IMR-90 (cell line): Measurements from ENCODE around the gene GAPDH. TPM values are rescaled to one million over a fixed set of nuclear protein-coding genes. Genes with fewer than 3 reads are reported as not detected.

Experiments
- ATAC-seq: fragments of 200-7000 bp; cut with Tn5 transposase; 2 replicates; pipeline ENCODE4 v1.9.1; 2020; ENCODE audit warnings: low read depth, mild to moderate bottlenecking, moderate library complexity
- BruUV-seq: library from RNA; stranded (reverse); fragments of 400-500 nt; replicated peaks from 2 replicates; lab custom pipeline; 2021; lab: Mats Ljungman, UMichigan
- CTCF ChIA-PET: fragments of 300-600 bp; formaldehyde crosslinking; extraction: SDS; loops from one replicate; lab custom pipeline; 2021; ENCODE audit warnings: antibody characterized with exemption; lab: Yijun Ruan, JAX
- POLR2A ChIA-PET: fragments of 300-600 bp; sonication (Branson Sonifier 250); formaldehyde crosslinking; loops from one replicate; lab custom pipeline; 2022; ENCODE audit warnings: antibody characterized with exemption; ENCODE audit not compliant: unreplicated experiment; lab: Charles Lee
- DNase-seq: peaks from one replicate; pipeline ENCODE4 v3.0.0; 2013
- H2AFZ ChIP-seq: replicated peaks from 2 replicates; pipeline ENCODE3; 2013; ENCODE audit warnings: low read length, mild to moderate bottlenecking; ENCODE audit not compliant: poor library complexity
- H2AK5ac ChIP-seq: 2 replicates; pipeline ENCODE4 v1.6.1; 2013; ENCODE audit warnings: low read depth, low read length, inconsistent platforms
- H2AK9ac ChIP-seq: replicated peaks from 2 replicates; pipeline ENCODE3; 2013; ENCODE audit warnings: mild to moderate bottlenecking, low read depth, low read length, moderate library complexity; ENCODE audit not compliant: poor library complexity
- H2BK120ac ChIP-seq: 2 replicates; pipeline ENCODE4 v1.6.1; 2013; ENCODE audit warnings: low read depth, low read length, inconsistent platforms
- H2BK15ac ChIP-seq: 3 replicates; pipeline ENCODE4 v1.6.1; 2013; ENCODE audit warnings: low read depth, low read length, inconsistent platforms
- H2BK20ac ChIP-seq: 2 replicates; pipeline ENCODE4 v1.6.1; 2013; ENCODE audit warnings: low read depth, mild to moderate bottlenecking, inconsistent platforms, low read length, moderate library complexity
- H2BK5ac ChIP-seq: 2 replicates; pipeline ENCODE4 v1.6.1; 2013; ENCODE audit warnings: mild to moderate bottlenecking, low read depth, low read length, inconsistent platforms; ENCODE audit not compliant: poor library complexity, severe bottlenecking
- H3K14ac ChIP-seq: replicated peaks from 2 replicates; pipeline ENCODE4 v1.6.1; 2013; ENCODE audit warnings: low read depth, low read length, inconsistent platforms
- H3K18ac ChIP-seq: 2 replicates; pipeline ENCODE4 v1.6.1; 2013; ENCODE audit warnings: low read depth, low read length, control low read depth
- H3K23ac ChIP-seq: 2 replicates; pipeline ENCODE4 v1.6.1; 2013; ENCODE audit warnings: low read depth, low read length, inconsistent platforms
- H3K27ac ChIP-seq: 2 replicates; pipeline ENCODE4 v1.5.1; 2013; ENCODE audit warnings: mild to moderate bottlenecking, control low read depth, low read length; ENCODE audit not compliant: insufficient read depth
- H3K27me3 ChIP-seq: 2 replicates; pipeline ENCODE4 v1.6.1; 2013; ENCODE audit warnings: low read length; ENCODE audit not compliant: control insufficient read depth, insufficient read depth
- H3K36me3 ChIP-seq: 2 replicates; pipeline ENCODE4 v1.6.1; 2013; ENCODE audit warnings: low read length, mixed read lengths; ENCODE audit not compliant: control insufficient read depth, insufficient read depth
- H3K4ac ChIP-seq: 2 replicates; pipeline ENCODE4 v1.6.1; 2013; ENCODE audit warnings: low read depth, low read length, inconsistent platforms
- H3K4me1 ChIP-seq: 2 replicates; pipeline ENCODE4 v1.6.1; 2013; ENCODE audit warnings: low read length, mixed read lengths; ENCODE audit not compliant: control insufficient read depth, insufficient read depth
- H3K4me2 ChIP-seq: 2 replicates; pipeline ENCODE4 v1.6.1; 2013; ENCODE audit warnings: low read depth, mild to moderate bottlenecking, control low read depth, low read length, moderate library complexity
- H3K4me3 ChIP-seq: 2 replicates; pipeline ENCODE4 v1.5.1; 2013; ENCODE audit warnings: low read depth, mild to moderate bottlenecking, control low read depth, low read length, moderate library complexity; ENCODE audit not compliant: insufficient read depth
- H3K56ac ChIP-seq: 2 replicates; pipeline ENCODE4 v1.6.1; 2013; ENCODE audit warnings: low read length, inconsistent platforms; ENCODE audit not compliant: insufficient read depth; ENCODE audit errors: extremely low read depth
- H3K79me1 ChIP-seq, 2 experiments: 2 replicates each; pipeline ENCODE4 v1.6.1; 2013; ENCODE audit warnings: low read length in 2 of 2, inconsistent platforms in 1 of 2, low read depth in 1 of 2
- H3K9ac ChIP-seq: 2 replicates; pipeline ENCODE4 v1.6.1; 2013; ENCODE audit warnings: low read depth, low read length, control low read depth
- H3K9me1 ChIP-seq: 2 replicates; pipeline ENCODE4 v1.6.1; 2013; ENCODE audit warnings: low read length, inconsistent platforms; ENCODE audit not compliant: insufficient read depth
- H3K9me3 ChIP-seq: 2 replicates; pipeline ENCODE4 v1.6.1; 2013; ENCODE audit warnings: low read length; ENCODE audit not compliant: control insufficient read depth, insufficient read depth
- H4K20me1 ChIP-seq: 2 replicates; pipeline ENCODE4 v1.6.1; 2013; ENCODE audit warnings: low read length, inconsistent platforms; ENCODE audit not compliant: insufficient read depth
- H4K5ac ChIP-seq: 2 replicates; pipeline ENCODE4 v1.6.1; 2013; ENCODE audit warnings: mild to moderate bottlenecking, low read depth, low read length, control low read depth
- H4K8ac ChIP-seq, 2 experiments: 2 replicates each; pipeline ENCODE4 v1.6.1; 2013; ENCODE audit warnings: low read depth in 2 of 2, low read length in 2 of 2, control low read depth in 1 of 2, inconsistent platforms in 1 of 2
- H4K91ac ChIP-seq: 2 replicates; pipeline ENCODE4 v1.6.1; 2013; ENCODE audit warnings: low read depth, low read length, inconsistent platforms; ENCODE audit not compliant: insufficient read depth
- BHLHE40 ChIP-seq: fragments of 150-350 bp; IDR thresholded peaks from 2 replicates; pipeline ENCODE4 v1.6.1; 2016; ENCODE audit warnings: mild to moderate bottlenecking, low read depth, low read length
- CEBPB ChIP-seq: IDR thresholded peaks from 2 replicates; pipeline ENCODE4 v1.6.1; 2012; ENCODE audit warnings: low read depth, low read length, improper control_type of control experiment
- FOS ChIP-seq: fragments of 150-350 bp; IDR thresholded peaks from 2 replicates; pipeline ENCODE4 v1.6.1; 2016; ENCODE audit warnings: low read depth, low read length
- MAFK ChIP-seq: IDR thresholded peaks from 2 replicates; pipeline ENCODE4 v1.6.1; 2012; ENCODE audit warnings: low read depth, low read length, improper control_type of control experiment
- MXI1 ChIP-seq: IDR thresholded peaks from 2 replicates; pipeline ENCODE4 v1.6.1; 2012; ENCODE audit warnings: low read depth, mild to moderate bottlenecking, low read length, moderate library complexity, borderline replicate concordance
- NFE2L2 ChIP-seq: fragments of 150-350 bp; IDR thresholded peaks from 2 replicates; pipeline ENCODE4 v1.6.1; 2016; ENCODE audit warnings: low read depth, mild to moderate bottlenecking, low read length
- POLR2A ChIP-seq: IDR thresholded peaks from 2 replicates; pipeline ENCODE4 v1.6.1; 2012; ENCODE audit warnings: mild to moderate bottlenecking, low read depth, low read length
- RAD21 ChIP-seq: IDR thresholded peaks from 2 replicates; pipeline ENCODE4 v1.6.1; 2012; ENCODE audit warnings: low read length, improper control_type of control experiment
- RCOR1 ChIP-seq: IDR thresholded peaks from 2 replicates; pipeline ENCODE4 v1.6.1; 2012; ENCODE audit warnings: mild to moderate bottlenecking, low read length, improper control_type of control experiment; ENCODE audit not compliant: insufficient replicate concordance
- RFX5 ChIP-seq: IDR thresholded peaks from 2 replicates; pipeline ENCODE4 v1.8.0; 2012; ENCODE audit warnings: low read depth, mild to moderate bottlenecking, low read length, moderate library complexity
- SMC3 ChIP-seq: fragments of 150-350 bp; IDR thresholded peaks from 2 replicates; pipeline ENCODE4 v1.6.1; 2016; ENCODE audit warnings: low read depth, mild to moderate bottlenecking, antibody characterized with exemption, low read length, moderate library complexity
- WGBS, 2 experiments: methylation state at CpG; one replicate each; pipeline versions ENCODE4 v1.1.5 to v1.1.7; 2013; ENCODE audit warnings: missing lambda C conversion rate in 2 of 2; ENCODE audit not compliant: insufficient read length in 1 of 2; ENCODE audit errors: extremely low coverage in 2 of 2; 5-methylcytosine and 5-hydroxymethylcytosine counted together
- dilution Hi-C: fragments of 300-500 bp; cut with HindIII; formaldehyde crosslinking; loops from one replicate; pipeline ENCODE4 v1.14.3; 2018; ENCODE audit warnings: low sequenced_read_pairs; ENCODE audit not compliant: unreplicated experiment
- in situ Hi-C: fragments of 300-500 bp; cut with MboI; formaldehyde crosslinking; loops from 3 replicates; pipeline ENCODE4 v1.14.3; 2019; ENCODE audit warnings: low sequenced_read_pairs, inconsistent platforms, mixed read lengths
- intact Hi-C: fragments of 100-400 bp; cut with micrococcal nuclease; formaldehyde crosslinking; loops from 2 replicates; pipeline ENCODE4 v1.10.0; 2022
- polyA plus RNA-seq, 3 experiments: library from polyadenylated mRNA; depleted of rRNA; stranded (reverse); fragments of >200 nt; gene quantifications; 2 replicates each; pipeline ENCODE4 v1.2.3, GENCODE V29; 2012; ENCODE audit warnings: low replicate concordance in 1 of 3
- total RNA-seq: library from RNA; depleted of rRNA; stranded (reverse); fragments of >200 nt; gene quantifications from 2 replicates; pipeline ENCODE4 v1.2.3, GENCODE V29; 2012
- TF ChIP-seq, protein P1 (sequence below): fragments of 150-350 bp; IDR thresholded peaks from 2 replicates; pipeline ENCODE4 v1.6.1; 2017; ENCODE audit warnings: mild to moderate bottlenecking, antibody characterized with exemption, low read length, low read depth
- TF ChIP-seq, protein P2 (sequence below): fragments of 150-350 bp; IDR thresholded peaks from 2 replicates; pipeline ENCODE4 v1.6.1; 2016; ENCODE audit warnings: low read depth, mild to moderate bottlenecking, low read length, moderate library complexity, borderline replicate concordance

Gene GAPDH
- total and polyA plus RNA-seq, 2 of the 4 experiments (the other 2 are of a cell fraction) = 12,939 to 21,893 TPM

DNA sequence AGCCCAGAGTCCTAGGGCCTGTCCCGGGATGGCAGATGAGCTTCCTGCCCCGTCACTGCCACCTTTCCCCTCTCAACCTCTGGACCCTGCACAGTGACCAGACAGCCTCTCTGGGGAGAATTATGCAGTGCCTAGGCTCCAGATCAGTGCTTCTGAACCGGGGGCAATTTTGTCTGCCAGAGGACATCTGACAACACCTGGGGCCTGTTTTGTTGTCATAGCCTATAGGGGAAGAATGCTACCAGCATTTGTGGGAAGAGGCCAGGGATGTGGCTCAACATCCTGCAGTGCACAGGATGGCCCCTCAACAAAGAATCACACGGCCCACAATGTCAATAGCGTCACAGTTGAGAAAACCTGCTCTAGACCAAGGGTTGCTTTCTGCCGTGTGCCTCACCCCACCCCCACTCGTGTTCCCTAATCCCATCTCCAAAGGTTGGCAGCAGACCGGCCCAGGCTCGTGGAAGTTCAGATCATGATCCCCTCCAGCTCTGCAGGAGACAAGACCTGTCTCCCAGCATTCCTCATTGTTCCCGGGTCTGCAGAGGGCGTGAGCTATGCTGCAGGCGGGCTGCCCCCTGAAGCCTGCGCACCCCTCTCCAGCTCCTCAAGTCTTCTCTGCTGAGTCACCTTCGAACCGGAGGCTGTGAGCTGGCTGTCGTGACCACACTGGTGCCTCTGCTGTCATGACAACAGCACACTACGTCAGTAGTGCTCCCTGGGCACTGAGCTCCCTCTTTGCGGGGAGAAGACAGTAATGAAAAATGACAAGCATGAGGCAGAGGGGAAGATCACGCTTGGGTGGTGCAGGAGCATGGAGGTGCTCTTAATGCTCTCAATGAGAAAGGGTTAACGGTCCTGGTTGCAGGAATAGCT lies 2.0 kb upstream of the GAPDH start:
- Histone ChIP-seq H3K4me1 (peaks cover 9% of the 10 kb centered on the region), H3K4me3 (peak overlapping the region; percentile 51), H2AK9ac (peak overlapping the region; percentile 100), H3K18ac (peak overlapping the region; percentile 93), H3K23ac (peak overlapping the region; percentile 90), H3K9ac (peak overlapping the region; percentile 84), H3K9me1 (no peaks in the 10 kb centered on the region), H2BK5ac (peak overlapping the region; percentile 99), H2BK120ac (peak overlapping the region; percentile 96), H3K36me3 (peaks cover 51% of the 10 kb centered on the region), H2AK5ac (peak overlapping the region; percentile 95), H3K9me3 (no peaks in the 10 kb centered on the region), H3K27ac (peak overlapping the region; percentile 94), H2BK20ac (peak overlapping the region; percentile 71), H4K20me1 (peaks cover 30% of the 10 kb centered on the region), H3K56ac (peak overlapping the region; percentile 86), H4K5ac (peak overlapping the region; percentile 93), H3K79me1 (peaks cover 5 to 58% of the 10 kb centered on the region in 2 experiments), H3K27me3 (no peaks in the 10 kb centered on the region), H3K4me2 (peak overlapping the region; percentile 95), H3K4ac (peak overlapping the region; percentile 97), H4K91ac (peak overlapping the region; percentile 96), H3K14ac (peak overlapping the region; percentile 99), H2AFZ (peak overlapping the region; percentile 89), H2BK15ac (peak overlapping the region; percentile 63; the same call in 2 of the 3 replicates), H4K8ac (peak overlapping the region; percentile 80 to 82)
- dilution Hi-C loops = no loop called here
- in situ Hi-C loops = no loop called here
- BruUV-seq = no TSS peak
- ChIA-PET POLR2A (interaction anchor here (0.6 to 1.4 kb wide), 3 partner anchors 9 to 196 kb away, joined by 3 to 4 read pairs (median 3); partner anchors contain the start of gene VAMP1), CTCF (interaction anchor here (0.6 to 0.7 kb wide), 2 partner anchors 196 to 329 kb away, joined by 3 to 4 read pairs; no protein-coding TSS in a partner anchor)
- peak; percentile 99 for DNase-seq
- intact Hi-C loops = loop anchor here (2.0 kb wide), 2 partner anchors 37 to 195 kb away; partner anchors contain the start of gene NCAPD2
- ATAC-seq = peak; percentile 48
- WGBS, 2 experiments = 0% methylated on average over 6 of the region's 20 CpGs; no CpG with 5 or more reads in 1 of the 2 experiments
- TF ChIP-seq RCOR1 (no peak), POLR2A (peak; percentile 74; the same call in 1 of the 2 replicates), MAFK (peak; percentile 16; the same call in 1 of the 2 replicates), NFE2L2 (peak; percentile 93), RAD21 (no peak), CEBPB (no peak), FOS (peak; percentile 73), BHLHE40 (peak; percentile 71; the same call in 1 of the 2 replicates), RFX5 (no peak), MXI1 (peak; percentile 90), SMC3 (no peak)
- TF ChIP-seq, protein P1, sequence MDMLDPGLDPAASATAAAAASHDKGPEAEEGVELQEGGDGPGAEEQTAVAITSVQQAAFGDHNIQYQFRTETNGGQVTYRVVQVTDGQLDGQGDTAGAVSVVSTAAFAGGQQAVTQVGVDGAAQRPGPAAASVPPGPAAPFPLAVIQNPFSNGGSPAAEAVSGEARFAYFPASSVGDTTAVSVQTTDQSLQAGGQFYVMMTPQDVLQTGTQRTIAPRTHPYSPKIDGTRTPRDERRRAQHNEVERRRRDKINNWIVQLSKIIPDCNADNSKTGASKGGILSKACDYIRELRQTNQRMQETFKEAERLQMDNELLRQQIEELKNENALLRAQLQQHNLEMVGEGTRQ = no peak
- TF ChIP-seq, protein P2, sequence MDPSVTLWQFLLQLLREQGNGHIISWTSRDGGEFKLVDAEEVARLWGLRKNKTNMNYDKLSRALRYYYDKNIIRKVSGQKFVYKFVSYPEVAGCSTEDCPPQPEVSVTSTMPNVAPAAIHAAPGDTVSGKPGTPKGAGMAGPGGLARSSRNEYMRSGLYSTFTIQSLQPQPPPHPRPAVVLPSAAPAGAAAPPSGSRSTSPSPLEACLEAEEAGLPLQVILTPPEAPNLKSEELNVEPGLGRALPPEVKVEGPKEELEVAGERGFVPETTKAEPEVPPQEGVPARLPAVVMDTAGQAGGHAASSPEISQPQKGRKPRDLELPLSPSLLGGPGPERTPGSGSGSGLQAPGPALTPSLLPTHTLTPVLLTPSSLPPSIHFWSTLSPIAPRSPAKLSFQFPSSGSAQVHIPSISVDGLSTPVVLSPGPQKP = no peak
